H1 (cell line): ENCODE data around the gene SLC9B2. TPM values are rescaled to one million over a fixed set of nuclear protein-coding genes. Genes with fewer than 3 reads are reported as not detected.

ENCODE experiments used
- CTCF ChIA-PET: fragments of 300-600 bp; sonication (Branson Sonifier 250); formaldehyde crosslinking; loops from one replicate; lab custom pipeline; 2021; ENCODE audit not compliant: partially characterized antibody; lab: Charles Lee
- POLR2A ChIA-PET: fragments of 300-600 bp; sonication (Branson Sonifier 250); formaldehyde crosslinking; loops from one replicate; lab custom pipeline; 2021; ENCODE audit warnings: inconsistent platforms; ENCODE audit not compliant: partially characterized antibody; lab: Charles Lee
- DNase-seq, 2 experiments: peaks; one replicate each; pipeline versions ENCODE4 v3.0.0 to v3.0.0-alpha.2; 2010 to 2022; ENCODE audit warnings: low spot score in 2 of 2, low read depth in 1 of 2, mixed read lengths in 1 of 2
- FAIRE-seq: peaks from 2 replicates; lab custom pipeline; 2011; peaks lifted over from hg19 to GRCh38; lab: Jason Lieb, UNC
- H2AFZ ChIP-seq: 2 replicates; pipeline ENCODE4 v1.8.1; 2012; ENCODE audit warnings: low read length, inconsistent platforms
- H2AK5ac ChIP-seq: 2 replicates; pipeline ENCODE4 v1.6.1; 2013; ENCODE audit warnings: low read depth, low read length
- H2BK120ac ChIP-seq: replicated peaks from 2 replicates; pipeline ENCODE3; 2013; ENCODE audit warnings: low read depth, low read length, inconsistent platforms
- H2BK12ac ChIP-seq: 2 replicates; pipeline ENCODE4 v1.6.1; 2013; ENCODE audit warnings: low read depth, low read length
- H2BK15ac ChIP-seq: 2 replicates; pipeline ENCODE4 v1.6.1; 2013; ENCODE audit warnings: low read length
- H2BK20ac ChIP-seq: 2 replicates; pipeline ENCODE4 v1.6.1; 2013; ENCODE audit warnings: low read length
- H2BK5ac ChIP-seq: 2 replicates; pipeline ENCODE4 v1.6.1; 2013; ENCODE audit warnings: low read depth, low read length
- H3K14ac ChIP-seq: 2 replicates; pipeline ENCODE4 v1.6.1; 2013; ENCODE audit warnings: inconsistent platforms; ENCODE audit not compliant: insufficient read length
- H3K18ac ChIP-seq: 2 replicates; pipeline ENCODE4 v1.6.1; 2013; ENCODE audit warnings: low read length; ENCODE audit errors: extremely low read depth
- H3K23ac ChIP-seq: 2 replicates; pipeline ENCODE4 v1.6.1; 2013; ENCODE audit warnings: inconsistent platforms; ENCODE audit not compliant: insufficient read length
- H3K23me2 ChIP-seq: 2 replicates; pipeline ENCODE4 v1.6.1; 2013; ENCODE audit warnings: low read depth, low read length
- H3K27ac ChIP-seq: 2 replicates; pipeline ENCODE4 v1.6.1; 2011; ENCODE audit warnings: low read depth, low read length, inconsistent platforms
- H3K27me3 ChIP-seq, 4 experiments: replicated peaks in 1 of 4; 1 replicate in 1 of 4; 2 replicates in 3 of 4; pipeline versions ENCODE4 v1.6.1 to v1.8.1; 2011 to 2013; ENCODE audit warnings: low read length in 3 of 4, mild to moderate bottlenecking in 3 of 4, inconsistent platforms in 2 of 4, mixed read lengths in 2 of 4, moderate library complexity in 1 of 4; ENCODE audit not compliant: control insufficient read depth in 3 of 4, insufficient read depth in 3 of 4; ENCODE audit errors: extremely low read depth in 1 of 4
- H3K36me3 ChIP-seq, 4 experiments: 2 replicates each; pipeline versions ENCODE4 v1.6.1 to v1.8.1; 2011 to 2013; ENCODE audit warnings: mild to moderate bottlenecking in 4 of 4, low read length in 3 of 4, moderate library complexity in 2 of 4, control low read depth in 1 of 4, inconsistent platforms in 1 of 4; ENCODE audit not compliant: insufficient read depth in 4 of 4, control insufficient read depth in 2 of 4
- H3K4ac ChIP-seq: replicated peaks from 2 replicates; pipeline ENCODE3; 2013; ENCODE audit warnings: low read length, low read depth, mixed read lengths, inconsistent platforms; ENCODE audit not compliant: insufficient read length
- H3K4me1 ChIP-seq, 4 experiments: replicated peaks in 1 of 4; 1 replicate in 1 of 4; 2 replicates in 3 of 4; pipeline versions ENCODE4 v1.6.1 to v1.8.1; 2011 to 2013; ENCODE audit warnings: low read length in 3 of 4, inconsistent platforms in 2 of 4, mixed read lengths in 1 of 4; ENCODE audit not compliant: insufficient read depth in 4 of 4, control insufficient read depth in 3 of 4
- H3K4me2 ChIP-seq, 2 experiments: 2 replicates each; pipeline versions ENCODE4 v1.6.1 to v1.8.1; 2011 to 2013; ENCODE audit warnings: low read depth in 2 of 2, low read length in 2 of 2, control low read depth in 1 of 2, inconsistent platforms in 1 of 2, mild to moderate bottlenecking in 1 of 2; ENCODE audit not compliant: insufficient read depth in 1 of 2
- H3K4me3 ChIP-seq, 4 experiments: fragments of 200-600, 300-600 bp in 1 of 4; sonication (generic), shearing (Covaris generic), sonication (Bioruptor Twin) in 1 of 4; 2 replicates each; pipeline versions ENCODE4 v1.5.1 to v1.8.1; 2011 to 2016; ENCODE audit warnings: low read length in 4 of 4, low read depth in 3 of 4, control low read depth in 2 of 4, inconsistent platforms in 2 of 4, mild to moderate bottlenecking in 2 of 4, mixed read lengths in 1 of 4, moderate library complexity in 1 of 4; ENCODE audit not compliant: insufficient read depth in 2 of 4; ENCODE audit errors: extremely low read depth in 1 of 4
- H3K56ac ChIP-seq: replicated peaks from 2 replicates; pipeline ENCODE3; 2013; ENCODE audit warnings: low read depth, mild to moderate bottlenecking, mixed read lengths, low read length, inconsistent platforms; ENCODE audit not compliant: insufficient read length
- H3K79me1 ChIP-seq: 2 replicates; pipeline ENCODE4 v1.6.1; 2013; ENCODE audit warnings: low read depth, low read length, control low read depth
- H3K79me2 ChIP-seq, 2 experiments: 2 replicates each; pipeline versions ENCODE4 v1.6.1 to v1.8.1; 2012 to 2013; ENCODE audit warnings: low read length in 2 of 2, mild to moderate bottlenecking in 2 of 2, inconsistent platforms in 1 of 2; ENCODE audit not compliant: insufficient read depth in 2 of 2, control insufficient read depth in 1 of 2
- H3K9ac ChIP-seq, 4 experiments: replicated peaks in 1 of 4; 1 replicate in 1 of 4; 2 replicates in 3 of 4; pipeline versions ENCODE4 v1.6.1 to v1.8.1; 2011 to 2013; ENCODE audit warnings: low read depth in 3 of 4, low read length in 3 of 4, control low read depth in 2 of 4, mild to moderate bottlenecking in 2 of 4, moderate library complexity in 2 of 4, inconsistent platforms in 1 of 4; ENCODE audit errors: extremely low read depth in 1 of 4
- H3K9me3 ChIP-seq, 2 experiments: 2 replicates each; pipeline versions ENCODE4 v1.6.1 to v1.8.1; 2012 to 2013; ENCODE audit warnings: mild to moderate bottlenecking in 2 of 2, moderate library complexity in 2 of 2, control low read depth in 1 of 2, inconsistent platforms in 1 of 2, low read depth in 1 of 2, low read length in 1 of 2, mixed read lengths in 1 of 2; ENCODE audit not compliant: insufficient read depth in 2 of 2
- H4K20me1 ChIP-seq, 2 experiments: replicated peaks in 1 of 2; 2 replicates each; pipeline versions ENCODE3 to v1.8.1; 2011 to 2013; ENCODE audit warnings: inconsistent platforms in 2 of 2, low read length in 2 of 2, mild to moderate bottlenecking in 1 of 2; ENCODE audit not compliant: insufficient read depth in 2 of 2, control insufficient read depth in 1 of 2
- H4K5ac ChIP-seq: 2 replicates; pipeline ENCODE4 v1.6.1; 2013; ENCODE audit warnings: low read length, low read depth, mixed read lengths, inconsistent platforms; ENCODE audit not compliant: insufficient read length
- H4K8ac ChIP-seq: 2 replicates; pipeline ENCODE4 v1.8.0; 2013; ENCODE audit warnings: mild to moderate bottlenecking, moderate library complexity, low read length, inconsistent platforms; ENCODE audit not compliant: insufficient read depth; ENCODE audit errors: extremely low read depth
- H4K91ac ChIP-seq: replicated peaks from 2 replicates; pipeline ENCODE3; 2013; ENCODE audit warnings: low read length, mixed read lengths, inconsistent platforms; ENCODE audit not compliant: insufficient read length
- ASH2L ChIP-seq: fragments of 200-600, 300-600 bp; sonication (generic); IDR thresholded peaks from one replicate; pipeline ENCODE4 v1.7.1; 2017; ENCODE audit warnings: low read length
- BRCA1 ChIP-seq: IDR thresholded peaks from 2 replicates; pipeline ENCODE4 v1.6.1; 2012; ENCODE audit warnings: low read depth, low read length, improper control_type of control experiment
- CBX5 ChIP-seq: fragments of 300-800, 300-1000 bp; sonication (generic); IDR thresholded peaks from 2 replicates; pipeline ENCODE4 v1.7.1; 2016; ENCODE audit warnings: antibody characterized with exemption, low read length, low read depth
- CBX8 ChIP-seq: fragments of 300-800, 300-1000 bp; sonication (generic); IDR thresholded peaks from 2 replicates; pipeline ENCODE4 v1.7.1; 2016; ENCODE audit warnings: low read depth, low read length, borderline replicate concordance
- CHD2 ChIP-seq: IDR thresholded peaks from 2 replicates; pipeline ENCODE4 v1.6.1; 2012; ENCODE audit warnings: low read length, improper control_type of control experiment
- E2F6 ChIP-seq: IDR thresholded peaks from 2 replicates; pipeline ENCODE4 v1.6.1; 2012; ENCODE audit warnings: inconsistent platforms
- HDAC2 ChIP-seq, 2 experiments: fragments of 300-600 bp in 1 of 2; sonication (generic) in 1 of 2; IDR thresholded peaks; 2 replicates each; pipeline ENCODE4 v1.6.1; 2011 to 2012; ENCODE audit warnings: low read depth in 2 of 2, low read length in 2 of 2, mild to moderate bottlenecking in 2 of 2, moderate library complexity in 2 of 2, borderline replicate concordance in 1 of 2, inconsistent platforms in 1 of 2
- KDM5A ChIP-seq: fragments of 200-600 bp; IDR thresholded peaks from 2 replicates; pipeline ENCODE4 v1.7.1; 2012; ENCODE audit warnings: mild to moderate bottlenecking, low read length, inconsistent platforms, mixed read lengths
- MAFK ChIP-seq: IDR thresholded peaks from 2 replicates; pipeline ENCODE4 v1.6.1; 2012; ENCODE audit warnings: low read depth, mild to moderate bottlenecking, improper control_type of control experiment, low read length
- NANOG ChIP-seq: IDR thresholded peaks from 2 replicates; pipeline ENCODE4 v1.6.1; 2011; ENCODE audit warnings: low read length, low read depth, mild to moderate bottlenecking, inconsistent platforms; ENCODE audit not compliant: insufficient read depth, poor library complexity, severe bottlenecking
- NRF1 ChIP-seq: IDR thresholded peaks from 2 replicates; pipeline ENCODE4 v1.6.1; 2011; ENCODE audit warnings: mild to moderate bottlenecking, low read depth, low read length, improper control_type of control experiment
- POU5F1 ChIP-seq: IDR thresholded peaks from 2 replicates; pipeline ENCODE4 v1.6.1; 2011; ENCODE audit warnings: low read depth, mild to moderate bottlenecking, low read length, moderate library complexity
- SUZ12 ChIP-seq: fragments of 200-600 bp; sonication (generic); IDR thresholded peaks from 2 replicates; pipeline ENCODE4 v1.6.1; 2012; ENCODE audit warnings: mild to moderate bottlenecking, inconsistent platforms, low read length, moderate library complexity, mixed read lengths
- WGBS, 2 experiments: shearing (Covaris generic) in 1 of 2; methylation state at CpG; one replicate each; pipeline versions ENCODE4 v1.1.6 to v1.1.7; 2013 to 2015; ENCODE audit warnings: low lambda C conversion rate in 2 of 2, mixed read lengths in 2 of 2, inconsistent platforms in 1 of 2, low coverage in 1 of 2, missing lambda C conversion rate in 1 of 2; ENCODE audit not compliant: insufficient replicate concordance in 2 of 2, insufficient coverage in 1 of 2, insufficient read length in 1 of 2; ENCODE audit errors: extremely low coverage in 1 of 2, missing lambda C conversion rate in 1 of 2; 5-methylcytosine and 5-hydroxymethylcytosine counted together
- polyA plus RNA-seq, 7 experiments: library from polyadenylated mRNA; depleted of rRNA in 3 of 7; stranded (reverse) in 5 of 7; unstranded in 2 of 7; fragments of >200 nt in 5 of 7; fragments of 200-250 nt in 2 of 7; gene quantifications; 1 replicate in 5 of 7; 2 replicates in 1 of 7; 4 replicates in 1 of 7; pipeline versions ENCODE4 v1.2.1 to v1.2.3, GENCODE V29; 2011 to 2013; ENCODE audit warnings: missing spikeins in 2 of 7, mixed read lengths in 2 of 7
- total RNA-seq: library from RNA; stranded (reverse); fragmentation: NEBNext Ultra II Directional; extraction: Animal tissue kit (Norgen Biotek cat#: 25700); gene quantifications from 2 replicates; pipeline ENCODE4 v1.2.1, GENCODE V29; 2021

The SLC9B2 gene
- total and polyA plus RNA-seq, 2 of the 8 experiments (the other 6 are each of a cell fraction or from before 2014, with no cell fraction given): 3.2 to 5.2 TPM

DNA sequence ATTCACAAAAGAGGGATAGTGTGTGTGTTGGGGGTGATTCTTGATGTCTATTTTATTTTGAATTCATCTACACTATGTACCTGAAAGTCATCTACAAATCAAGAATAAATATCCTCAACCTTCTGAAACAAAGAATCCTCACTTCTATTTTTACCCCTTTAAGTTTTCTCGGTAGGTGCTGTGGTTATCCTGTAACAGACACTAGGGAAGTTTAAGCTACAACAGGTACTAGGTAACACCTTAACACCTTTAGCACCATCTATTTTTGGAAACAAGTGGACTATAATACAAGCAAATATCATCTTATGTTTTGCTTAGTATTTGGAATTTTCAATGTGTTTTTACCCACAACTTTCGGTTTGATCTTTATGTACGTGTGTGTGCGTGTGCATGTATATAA lies 35.0 kb upstream of the SLC9B2 start:
- no peak overlapping the region for H4K8ac ChIP-seq
- H2BK15ac ChIP-seq: no peak overlapping the region
- H2BK120ac ChIP-seq: no peak overlapping the region
- H3K4me3 ChIP-seq: no peak overlapping the region
- H3K4me1 ChIP-seq: no peaks in the 10 kb centered on the region
- no peak overlapping the region for H3K14ac ChIP-seq
- H4K20me1 ChIP-seq: peaks cover 0 to 2% of the 10 kb centered on the region in 2 experiments
- CTCF ChIA-PET: interaction anchor here (0.7 to 0.8 kb wide), 2 partner anchors 11 to 20 kb away, joined by 3 read pairs; no protein-coding TSS in a partner anchor
- no peak overlapping the region for H4K91ac ChIP-seq
- no peaks in the 10 kb centered on the region for H3K23me2 ChIP-seq
- FAIRE-seq (no peak), DNase-seq (no peak)
- no peak overlapping the region for H3K27ac ChIP-seq
- H3K4ac ChIP-seq: no peak overlapping the region
- H2BK20ac ChIP-seq: no peak overlapping the region
- WGBS, 2 experiments: 91% methylated on average over 4 of the region's 4 CpGs; no CpG with 5 or more reads in 1 of the 2 experiments
- no peaks in the 10 kb centered on the region for H3K79me1 ChIP-seq
- no peak overlapping the region for H3K9ac ChIP-seq
- no peaks in the 10 kb centered on the region for H3K27me3 ChIP-seq
- no peak overlapping the region for H2AK5ac ChIP-seq
- no peak overlapping the region for H4K5ac ChIP-seq
- H2BK5ac ChIP-seq: no peak overlapping the region
- TF ChIP-seq KDM5A (no peak), ASH2L (no peak), E2F6 (no peak), BRCA1 (no peak), SUZ12 (no peak), NRF1 (no peak), CBX5 (no peak), CBX8 (no peak), CHD2 (no peak), NANOG (no peak), MAFK (no peak), POU5F1 (no peak), HDAC2 (IDR thresholded peaks at IDR 0.05; ENCODE audit: borderline replicate concordance in 1 of 2, low read depth in 2 of 2, low read length in 2 of 2) (no peak)
- TF ChIP-seq, all 59 proteins: peak for 0
- Histone ChIP-seq H3K56ac (no peak overlapping the region), H3K23ac (no peak overlapping the region), H3K18ac (no peak overlapping the region), H3K4me2 (no peak overlapping the region), H3K79me2 (no peaks in the 10 kb centered on the region), H2AFZ (no peak overlapping the region), H3K36me3 (peaks cover 8 to 46% (median 23%) of the 10 kb centered on the region in 4 experiments), H2BK12ac (no peak overlapping the region), H3K9me3 (no peaks in the 10 kb centered on the region)
- POLR2A ChIA-PET: interaction anchor here (1.0 kb wide), 1 partner anchor 11 kb away, joined by 3 read pairs; no protein-coding TSS in a partner anchor
